GM19238 (cell line): ENCODE results near the gene ELOVL5.
A peak's percentile ranks its signal among the peaks of the same experiment; 100 is the strongest.

Source experiments
- DNase-seq: peaks from one replicate; pipeline ENCODE4 v3.0.0; 2011; ENCODE audit warnings: low spot score; ENCODE audit not compliant: insufficient read length

Gene ELOVL5

GRCh38 chr6:53280207-53280606 is 68.5 kb downstream of the ELOVL5 start:
- no peak for DNase-seq

GRCh38 chr6:53279293-53279692 is 69.5 kb downstream of the ELOVL5 start:
- DNase-seq: no peak

- DNase-seq: no peak
Measured at GRCh38 chr6:53273370-53273769, 75.4 kb downstream of the ELOVL5 start.

- no peak for DNase-seq
Measured at GRCh38 chr6:53269827-53270226, 78.9 kb downstream of the ELOVL5 start.

- no peak for DNase-seq
Measured at GRCh38 chr6:53268858-53269608, 79.7 kb downstream of the ELOVL5 start.

GRCh38 chr6:53266553-53267090 is 82.1 kb downstream of the ELOVL5 start:
- DNase-seq: no peak

GRCh38 chr6:53264915-53265607 is 83.7 kb downstream of the ELOVL5 start:
- no peak for DNase-seq

GRCh38 chr6:53264337-53264736 is 84.4 kb downstream of the ELOVL5 start:
- DNase-seq: no peak

- DNase-seq: no peak
Measured at GRCh38 chr6:53263917-53264316, 84.8 kb downstream of the ELOVL5 start.

- no peak for DNase-seq
Measured at GRCh38 chr6:53259860-53260580, 88.7 kb downstream of the ELOVL5 start.

GRCh38 chr6:53258774-53259155 is 90.0 kb downstream of the ELOVL5 start:
- no peak for DNase-seq

- DNase-seq: no peak
Measured at GRCh38 chr6:53258076-53258773, 90.5 kb downstream of the ELOVL5 start.

GRCh38 chr6:53257533-53257932 is 91.2 kb downstream of the ELOVL5 start:
- no peak for DNase-seq

- DNase-seq: no peak
Measured at GRCh38 chr6:53257001-53257400, 91.7 kb downstream of the ELOVL5 start.

- no peak for DNase-seq
Measured at GRCh38 chr6:53252177-53252692, 96.5 kb downstream of the ELOVL5 start.

- DNase-seq: no peak
Measured at GRCh38 chr6:53251033-53251672, 97.6 kb downstream of the ELOVL5 start.

GRCh38 chr6:53250176-53251032 is 98.3 kb downstream of the ELOVL5 start:
- DNase-seq: no peak

- no peak for DNase-seq
Measured at GRCh38 chr6:53246924-53247323, 101.8 kb downstream of the ELOVL5 start.

GRCh38 chr6:53244958-53245357 is 103.8 kb downstream of the ELOVL5 start:
- DNase-seq: peak; percentile 34
